Motor neuron (in vitro differentiated cells): ENCODE results near the gene SEC61A1. TPM values are rescaled to one million over a fixed set of nuclear protein-coding genes. Genes with fewer than 3 reads are reported as not detected.

ENCODE experiments used
- ATAC-seq, 8 experiments: fragments of 200-7000 bp; cut with Tn5 transposase; replicated peaks in 6 of 8; 2 replicates each; pipeline ENCODE4 v1.8.0; 2021; ENCODE audit warnings: mild to moderate bottlenecking in 8 of 8, moderate library complexity in 8 of 8
- H3K27ac ChIP-seq, 2 donors: fragments of 250-450 bp; sonication (Bioruptor Pico); 2 replicates each; pipeline ENCODE4 v1.9.0; 2021; ENCODE audit warnings: antibody characterized with exemption in 2 of 2, mild to moderate bottlenecking in 2 of 2, moderate library complexity in 1 of 2
- H3K4me1 ChIP-seq, 2 donors: fragments of 250-450 bp; sonication (Bioruptor Pico); replicated peaks in 1 of 2; 2 replicates each; pipeline ENCODE4 v1.6.1; 2021; ENCODE audit warnings: antibody characterized with exemption in 2 of 2, mild to moderate bottlenecking in 2 of 2, moderate library complexity in 1 of 2
- H3K4me3 ChIP-seq, 5 donors: fragments of 250-450 bp; sonication (Bioruptor Pico); 2 replicates each; pipeline ENCODE4 v1.9.0; 2021; ENCODE audit warnings: antibody characterized with exemption in 5 of 5, mild to moderate bottlenecking in 5 of 5, moderate library complexity in 4 of 5
- WGBS, 10 experiments: fragments of 450-650 bp; shearing (Covaris generic); methylation state at CpG; one replicate each; pipeline ENCODE4 v1.0.0; 2022; 5-methylcytosine and 5-hydroxymethylcytosine counted together
- in situ Hi-C, 9 experiments: fragments of 400-800 bp; cut with MboI; loops; one replicate each; pipeline ENCODE4 v1.15.0; 2021; ENCODE audit warnings: low sequenced_read_pairs in 9 of 9, low pct_unique_long_range_greater_than_20kb in 2 of 9; ENCODE audit not compliant: unreplicated experiment in 9 of 9
- total RNA-seq, 8 experiments: library from RNA; unstranded; fragments of 300-600 nt; gene quantifications; 2 replicates each; pipeline versions ENCODE4 v1.2.3 to v1.2.4, GENCODE V29; 2022

The SEC61A1 gene
- total RNA-seq, 8 experiments from 2014 or later = 120 to 261 (median 172) TPM

GRCh38 chr3:128040041-128040440 lies 12.2 kb upstream of the SEC61A1 start:
- in situ Hi-C loops = no loop called here
- Histone ChIP-seq H3K4me3 (no peak overlapping the region), H3K27ac (no peak overlapping the region), H3K4me1 (no peaks in the 10 kb centered on the region)
- 31 to 94% (median 81%) methylated on average over 2 to 3 of the region's 3 CpGs; no CpG with 5 or more reads in 1 of the 10 experiments for WGBS, 10 experiments
- no peak for ATAC-seq

DNA sequence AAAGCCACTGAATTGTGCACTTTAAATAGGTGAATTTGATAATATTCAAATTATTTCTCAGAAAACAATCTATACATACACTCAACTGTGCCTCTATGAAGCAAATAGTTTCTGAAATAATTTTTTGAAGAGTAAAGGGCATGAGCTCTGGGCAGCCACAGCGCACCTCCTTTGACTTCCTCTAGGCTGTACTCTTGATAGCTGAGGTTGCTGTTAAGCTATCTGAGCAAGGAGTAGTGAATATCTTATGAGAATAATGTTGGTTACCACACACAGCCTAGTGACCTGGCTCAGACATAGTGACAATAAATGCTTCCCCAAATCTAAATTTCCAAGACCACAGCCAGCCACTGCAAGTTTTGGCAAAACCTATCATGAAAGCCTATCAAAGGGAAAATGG lies 11.6 kb upstream of the SEC61A1 start:
- 67 to 100% (median 90%) methylated on average over 1 of the region's 1 CpG; no CpG with 5 or more reads in 6 of the 10 experiments for WGBS, 10 experiments
- no peak for ATAC-seq
- Histone ChIP-seq H3K4me3 (no peak overlapping the region), H3K27ac (no peak overlapping the region), H3K4me1 (no peaks in the 10 kb centered on the region)
- in situ Hi-C loops = no loop called here

DNA sequence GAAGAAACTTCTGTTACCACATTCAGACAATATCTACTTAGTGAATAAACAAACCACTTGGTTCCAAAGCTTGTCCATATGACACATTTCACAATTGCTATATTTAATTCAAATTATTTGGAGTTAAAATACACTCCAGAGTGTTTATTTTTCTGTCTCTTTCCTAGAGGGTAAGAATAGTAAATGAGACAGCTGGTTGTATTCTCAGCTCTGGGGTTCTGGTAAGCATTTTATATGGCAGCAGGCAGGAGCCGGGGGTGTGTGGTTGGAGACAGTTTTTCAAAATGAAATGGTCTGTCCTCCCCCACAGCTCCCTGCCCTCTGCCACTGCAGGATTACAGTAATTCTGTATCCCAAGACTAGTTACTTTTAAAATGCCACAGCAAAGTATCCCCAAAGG lies 10.9 kb upstream of the SEC61A1 start:
- in situ Hi-C loops = no loop called here
- no peak for ATAC-seq
- Histone ChIP-seq H3K4me1 (no peaks in the 10 kb centered on the region), H3K27ac (no peak overlapping the region), H3K4me3 (no peak overlapping the region)
- 0 to 100% (median 63%) methylated on average over 1 of the region's 1 CpG; no CpG with 5 or more reads in 4 of the 10 experiments for WGBS, 10 experiments

- in situ Hi-C loops = no loop called here
- peak overlapping the region in 1 of 5 donors; percentile 81 for H3K4me3 ChIP-seq
- H3K27ac ChIP-seq = no peak overlapping the region
Measured at GRCh38 chr3:128050597-128050996, 1.6 kb upstream of the SEC61A1 start.

DNA sequence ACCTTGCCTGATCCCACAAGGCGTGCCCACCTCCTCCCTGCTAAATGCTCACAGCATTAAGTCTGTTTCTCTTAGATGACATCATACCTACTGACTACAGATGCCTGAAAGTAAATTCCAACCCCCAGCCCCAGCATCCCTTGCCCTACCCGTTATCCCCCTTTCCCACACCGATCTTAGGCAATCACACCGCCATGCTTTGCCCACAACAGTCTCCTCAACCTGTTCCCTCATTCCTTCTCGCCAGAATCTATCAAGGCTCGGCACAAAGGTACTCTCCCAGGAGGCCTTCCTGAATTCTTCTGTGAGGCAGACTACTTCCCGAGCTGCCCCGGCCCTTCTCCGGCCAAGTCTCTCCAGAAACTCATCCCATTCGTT lies 789 bp upstream of the SEC61A1 start:
- in situ Hi-C loops = no loop called here
- peak in 6 of 8 experiments; percentile 0 to 18 (median 13) for ATAC-seq
- WGBS, 10 experiments = 0 to 83% (median 22%) methylated on average over 1 to 5 of the region's 10 CpGs; no CpG with 5 or more reads in 4 of the 10 experiments
- Histone ChIP-seq H3K27ac (peak overlapping the region; percentile 82 to 84), H3K4me1 (peaks cover 17 to 26% of the 10 kb centered on the region in 2 donors), H3K4me3 (peak overlapping the region; percentile 77 to 87 (median 82))

More at GRCh38 chr3:128050597-128050996, 1.6 kb upstream of the SEC61A1 start:
- 67 to 100% (median 86%) methylated on average over 1 to 2 of the region's 3 CpGs; no CpG with 5 or more reads in 4 of the 10 experiments for WGBS, 10 experiments
- ATAC-seq = no peak
- peaks cover 17 to 26% of the 10 kb centered on the region in 2 donors for H3K4me1 ChIP-seq

GRCh38 chr3:128052595-128053351 lies 536 bp downstream of the SEC61A1 start:
- Histone ChIP-seq H3K4me3 (peak overlapping the region; percentile 77 to 87 (median 82)), H3K4me1 (peaks cover 17 to 26% of the 10 kb centered on the region in 2 donors), H3K27ac (peak overlapping the region; percentile 91 to 98)
- in situ Hi-C loops = no loop called here
- ATAC-seq = no peak
- WGBS, 10 experiments = 0 to 10% (median 0%) methylated on average over 2 to 9 of the region's 33 CpGs; no CpG with 5 or more reads in 2 of the 10 experiments

DNA sequence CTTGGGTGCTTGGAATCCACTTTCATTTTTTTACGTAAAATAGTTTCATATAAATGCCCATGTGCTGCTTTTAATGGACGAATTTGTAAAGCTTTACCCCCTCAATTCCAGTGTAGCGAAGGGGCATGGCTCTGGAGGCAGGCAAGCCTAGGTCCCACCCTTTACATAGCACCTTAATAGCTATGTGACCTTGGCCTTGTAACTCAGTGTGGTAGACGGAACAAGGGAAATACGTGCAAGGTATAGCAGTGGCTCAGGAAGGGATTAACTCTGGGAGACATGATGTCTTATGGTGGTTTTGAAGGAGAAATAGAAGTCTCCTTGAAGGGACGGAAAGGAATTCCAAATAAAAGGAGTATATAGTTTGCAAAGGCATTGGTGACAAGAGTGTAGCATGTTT lies 1.4 kb downstream of the SEC61A1 start:
- Histone ChIP-seq H3K4me3 (peak overlapping the region; percentile 77 to 87 (median 82)), H3K4me1 (peaks cover 17 to 26% of the 10 kb centered on the region in 2 donors), H3K27ac (no peak overlapping the region)
- WGBS, 10 experiments = 21 to 87% (median 66%) methylated on average over 2 to 6 of the region's 6 CpGs; no CpG with 5 or more reads in 2 of the 10 experiments
- in situ Hi-C loops = no loop called here
- no peak for ATAC-seq

DNA sequence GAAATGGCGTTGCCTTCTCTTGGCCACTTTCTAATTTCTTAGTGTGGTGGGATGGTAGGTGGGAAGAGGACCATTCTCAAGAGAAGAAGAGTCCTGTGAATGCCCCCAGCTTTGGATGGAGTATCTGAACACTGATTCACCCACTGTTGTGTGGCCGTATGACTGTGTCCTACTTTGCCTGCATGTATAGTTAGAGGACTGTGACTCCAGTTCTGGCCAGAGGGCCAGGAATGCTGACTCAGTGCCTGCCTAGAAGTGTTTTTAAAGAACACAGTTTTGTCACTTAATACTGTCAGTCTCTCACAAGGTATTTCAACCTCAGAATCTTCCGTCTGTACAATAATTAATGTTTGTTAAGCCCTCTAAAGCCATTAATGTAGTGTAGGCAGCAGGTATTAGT lies 2.1 kb downstream of the SEC61A1 start:
- H3K4me1 ChIP-seq = peaks cover 17 to 26% of the 10 kb centered on the region in 2 donors
- H3K4me3 ChIP-seq = peak overlapping the region; percentile 77 to 87 (median 82)
- in situ Hi-C loops = no loop called here
- ATAC-seq = peak in 1 of 8 experiments; percentile 6
- H3K27ac ChIP-seq = no peak overlapping the region
- 50 to 100% (median 86%) methylated on average over 1 to 2 of the region's 3 CpGs; no CpG with 5 or more reads in 4 of the 10 experiments for WGBS, 10 experiments

DNA sequence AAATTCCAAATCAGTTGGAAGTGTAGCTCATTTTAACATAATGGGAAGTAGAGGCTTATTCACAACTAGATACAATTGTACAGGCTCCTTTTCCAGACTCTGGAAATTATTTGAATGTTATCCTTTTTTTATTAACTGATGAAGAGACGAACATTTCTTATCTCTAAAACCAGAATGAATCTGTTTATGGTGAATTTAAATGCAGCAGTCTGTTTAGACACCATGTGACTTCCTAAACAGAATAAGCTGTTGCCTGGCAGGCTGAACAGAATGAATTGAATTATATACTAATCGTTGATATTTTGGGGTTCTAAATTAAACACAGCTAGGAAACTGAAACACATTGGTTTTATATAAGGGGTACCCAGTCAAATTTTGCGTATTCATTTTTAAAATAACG lies 4.0 kb downstream of the SEC61A1 start:
- no peak overlapping the region for H3K4me3 ChIP-seq
- in situ Hi-C loops = no loop called here
- ATAC-seq = no peak
- H3K4me1 ChIP-seq = peaks cover 13 to 21% of the 10 kb centered on the region in 2 donors
- 44 to 100% (median 92%) methylated on average over 1 to 4 of the region's 4 CpGs for WGBS, 10 experiments
- no peak overlapping the region for H3K27ac ChIP-seq

DNA sequence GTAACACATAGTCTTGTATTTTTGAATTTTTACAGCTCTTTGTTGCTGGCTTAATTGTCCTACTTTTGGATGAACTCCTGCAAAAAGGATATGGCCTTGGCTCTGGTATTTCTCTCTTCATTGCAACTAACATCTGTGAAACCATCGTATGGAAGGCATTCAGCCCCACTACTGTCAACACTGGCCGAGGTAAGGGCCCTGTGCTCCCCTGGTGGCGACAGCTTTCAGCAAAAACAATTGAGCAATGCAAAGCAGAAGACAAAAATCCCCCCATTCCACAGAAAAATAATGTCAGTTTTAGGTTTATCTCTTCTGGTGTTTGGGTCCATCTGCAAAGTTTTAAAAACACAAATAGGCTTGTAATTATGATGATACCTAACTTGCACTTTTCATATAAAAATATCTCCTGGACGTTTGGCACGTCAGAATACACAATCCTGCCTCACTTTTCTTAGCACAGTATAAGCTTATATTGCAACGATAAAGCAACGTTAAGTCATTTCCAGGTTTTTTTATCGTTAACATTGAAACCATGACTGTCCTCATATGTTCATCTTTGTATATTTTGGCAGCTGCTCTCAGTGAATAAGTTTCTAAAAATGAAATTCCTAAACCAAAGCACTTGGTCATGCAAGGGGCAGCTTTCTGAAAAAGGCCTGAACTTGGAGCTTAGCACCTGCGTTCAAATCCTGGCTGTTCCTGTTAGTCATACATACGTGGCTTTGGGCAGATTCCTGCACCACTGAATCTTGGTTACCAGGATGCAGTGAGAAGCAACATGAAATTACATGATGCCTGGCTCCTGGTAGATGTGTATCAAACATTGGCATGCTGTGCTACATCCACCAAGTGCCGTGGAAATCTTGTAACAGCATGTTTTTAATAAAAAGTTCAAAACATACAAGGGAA lies 8.5 kb downstream of the SEC61A1 start:
- no peaks in the 10 kb centered on the region for H3K4me1 ChIP-seq
- no peak overlapping the region for H3K27ac ChIP-seq
- no peak overlapping the region for H3K4me3 ChIP-seq
- 6 to 98% (median 83%) methylated on average over 4 to 10 of the region's 11 CpGs for WGBS, 10 experiments
- ATAC-seq = no peak
- in situ Hi-C loops = no loop called here

DNA sequence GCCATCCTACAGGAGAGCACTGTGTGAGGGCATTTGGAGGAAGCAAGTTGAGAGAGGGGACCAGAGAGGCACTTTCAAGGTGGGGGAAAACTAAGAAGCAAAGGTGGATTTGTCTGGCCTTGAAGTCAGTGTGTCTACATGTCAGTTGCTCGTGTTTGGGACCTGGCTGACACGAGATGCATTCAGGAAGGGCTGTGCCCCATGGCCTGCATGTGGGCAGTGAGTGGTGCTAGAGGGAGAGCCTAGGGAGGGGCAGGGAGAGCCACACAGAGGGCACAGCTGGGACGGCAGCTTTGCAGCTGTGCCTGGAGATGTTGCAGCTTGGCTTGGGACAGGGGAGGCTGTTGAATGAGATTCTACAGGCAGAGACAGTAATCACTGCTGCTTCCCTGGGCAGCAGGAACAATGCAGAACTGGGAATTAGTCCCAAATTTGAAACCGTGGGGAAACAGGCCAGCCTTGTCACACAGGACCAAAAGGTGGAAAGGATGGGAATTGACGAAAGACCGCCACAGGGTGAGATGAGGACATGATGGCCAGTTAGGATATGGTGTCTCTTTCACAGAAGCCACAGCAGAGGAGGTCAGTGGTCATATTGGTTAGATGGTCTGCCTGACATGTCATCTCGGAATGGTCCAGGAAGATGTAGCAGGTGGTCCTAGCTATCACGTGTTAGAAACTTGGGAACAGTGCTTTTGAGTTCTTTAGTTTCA lies 10.0 kb downstream of the SEC61A1 start:
- Histone ChIP-seq H3K27ac (no peak overlapping the region), H3K4me3 (no peak overlapping the region), H3K4me1 (no peaks in the 10 kb centered on the region)
- in situ Hi-C loops = no loop called here
- ATAC-seq = peak in 7 of 8 experiments; percentile 11 to 37 (median 24)
- WGBS, 10 experiments = 56 to 100% (median 85%) methylated on average over 1 to 6 of the region's 8 CpGs; no CpG with 5 or more reads in 1 of the 10 experiments

DNA sequence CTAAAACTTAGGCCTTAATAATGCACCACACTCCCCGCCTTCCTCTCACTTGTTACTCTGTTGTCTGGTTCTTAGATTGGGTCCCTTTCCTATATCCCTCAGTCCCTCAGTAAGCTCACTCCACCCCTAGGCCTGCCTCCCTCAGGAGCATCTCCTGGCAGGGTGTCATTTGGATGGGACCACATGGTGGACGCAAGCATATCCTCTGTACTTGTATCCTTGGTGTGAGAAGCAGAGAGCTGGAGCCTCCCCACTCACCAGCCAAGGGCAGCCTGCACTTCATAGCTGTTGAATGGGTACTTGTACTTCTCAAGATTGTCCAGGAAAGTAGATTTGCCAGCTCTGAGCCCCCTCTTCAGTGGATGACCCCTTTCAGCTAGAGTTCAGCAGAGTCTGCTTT lies 11.6 kb downstream of the SEC61A1 start:
- in situ Hi-C loops = no loop called here
- H3K27ac ChIP-seq = no peak overlapping the region
- 83 to 100% (median 100%) methylated on average over 1 to 2 of the region's 2 CpGs for WGBS, 10 experiments
- H3K4me3 ChIP-seq = no peak overlapping the region
- ATAC-seq = peak in 1 of 8 experiments; percentile 12
- H3K4me1 ChIP-seq = no peaks in the 10 kb centered on the region
